ENCODE measurements around the gene HEXD.

GRCh38 chr17:82483204-82483660 is 65.1 kb downstream of the HEXD start:
- TF ChIP-seq CTCF (conservative IDR thresholded peaks at IDR 0.05; ENCODE audit: low read length) (no peak), EZH2phosphoT487 (IDR thresholded peaks at IDR 0.05; ENCODE audit: borderline replicate concordance, low read depth, low read length) (no peak)
